B cell (primary cell): ENCODE data around the gene ARHGAP12.

Experiments used
- CTCF ChIP-seq: fragments of 200-600 bp; IDR thresholded peaks from one replicate; pipeline ENCODE4 v1.8.0; 2022; ENCODE audit warnings: antibody characterized with exemption, mild to moderate bottlenecking
- EZH2 ChIP-seq: IDR thresholded peaks from 2 replicates; pipeline ENCODE4 v1.6.1; 2012; ENCODE audit warnings: borderline replicate concordance, low read depth, mild to moderate bottlenecking, moderate library complexity, low read length; ENCODE audit not compliant: insufficient read depth, poor library complexity, severe bottlenecking

- TF ChIP-seq CTCF (no peak), EZH2 (no peak)
Measured at GRCh38 chr10:31937371-31937770, 8.7 kb upstream of the ARHGAP12 start.
